Uterus (tissue), 4 donors: ENCODE results near the gene OR2A7. TPM values are rescaled to one million over a fixed set of nuclear protein-coding genes. Genes with fewer than 3 reads are reported as not detected.
"Not testable (repeated sequence)": the region's sequence is repeated elsewhere in the genome, so short reads cannot be mapped to it uniquely, and the experiment has no call there.

Experiments
- DNase-seq, 2 donors: peaks; one replicate each; pipeline ENCODE4 v3.0.0-alpha.2; 2019 to 2020
- H3K27ac ChIP-seq, 2 donors: fragments of 200-600 bp; sonication (generic); 1 replicate in 1 of 2; 2 replicates in 1 of 2; pipeline ENCODE4 v1.5.1; 2016 to 2018
- H3K27me3 ChIP-seq, 2 donors: fragments of 200-600 bp; sonication (generic); one replicate each; pipeline ENCODE4 v1.5.1; 2018 to 2019; ENCODE audit warnings: control low read depth in 1 of 2
- H3K36me3 ChIP-seq, 2 donors: fragments of 200-600 bp; sonication (generic); one replicate each; pipeline ENCODE4 v1.5.1; 2019; ENCODE audit warnings: control low read depth in 1 of 2
- H3K4me1 ChIP-seq, 2 donors: fragments of 200-600 bp; sonication (generic); one replicate each; pipeline ENCODE4 v1.5.1; 2018 to 2019; ENCODE audit warnings: control low read depth in 1 of 2
- H3K4me3 ChIP-seq, 2 donors: fragments of 200-600 bp; sonication (generic); 1 replicate in 1 of 2; 2 replicates in 1 of 2; pipeline ENCODE4 v1.5.1; 2018 to 2019; ENCODE audit warnings: mild to moderate bottlenecking in 1 of 2
- H3K9me3 ChIP-seq, 2 donors: fragments of 200-600 bp; sonication (generic); one replicate each; pipeline ENCODE4 v1.5.1; 2019; ENCODE audit warnings: control low read depth in 1 of 2
- intact Hi-C: fragments of 100-400 bp; cut with DNase I; formaldehyde crosslinking; loops from one replicate; pipeline ENCODE4 v1.15.1; 2023; ENCODE audit warnings: low total_unique reads
- total RNA-seq, 4 donors: library from RNA; depleted of rRNA in 3 of 4; stranded (reverse); fragments of >200 nt in 3 of 4; gene quantifications; one replicate each; pipeline versions ENCODE4 v1.1.0 to v1.2.4, GENCODE V29; 2014 to 2023
- donor health status: DM: yes; HTN: yes; CAD: no.

Gene OR2A7
- 1 to 10 TPM in 3 of 4 donors, not detected in 1; 2.8 to 3.8 (median 3.2) TPM for total RNA-seq

DNA sequence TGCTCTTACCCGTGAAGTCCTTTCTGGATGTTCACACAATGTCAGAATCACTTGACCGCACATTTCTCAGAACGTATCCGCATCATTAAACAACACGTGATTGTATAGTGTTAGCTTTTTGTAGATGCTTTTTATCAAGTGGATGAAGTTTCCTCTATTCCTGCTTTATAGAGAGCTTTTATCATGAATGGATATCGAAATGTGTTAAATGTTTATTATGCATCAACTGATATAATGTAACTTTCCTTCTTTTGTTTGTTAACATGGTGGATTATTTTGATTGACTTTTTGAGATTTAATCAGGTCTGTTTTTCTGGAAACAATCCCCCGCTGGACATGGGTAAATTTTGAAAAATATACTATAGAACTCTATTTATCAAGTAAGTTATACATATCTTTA, at the start of gene OR2A7:
TSS of gene OR2A7 (minus strand) at position 101 of the 400 bp plus-strand sequence. CDS start 5,164 bp downstream, outside the sequence.
- H3K9me3 ChIP-seq, H3K27ac ChIP-seq, H3K27me3 ChIP-seq, DNase-seq, H3K4me3 ChIP-seq, H3K4me1 ChIP-seq, intact Hi-C loops, H3K36me3 ChIP-seq: not testable (repeated sequence)

DNA sequence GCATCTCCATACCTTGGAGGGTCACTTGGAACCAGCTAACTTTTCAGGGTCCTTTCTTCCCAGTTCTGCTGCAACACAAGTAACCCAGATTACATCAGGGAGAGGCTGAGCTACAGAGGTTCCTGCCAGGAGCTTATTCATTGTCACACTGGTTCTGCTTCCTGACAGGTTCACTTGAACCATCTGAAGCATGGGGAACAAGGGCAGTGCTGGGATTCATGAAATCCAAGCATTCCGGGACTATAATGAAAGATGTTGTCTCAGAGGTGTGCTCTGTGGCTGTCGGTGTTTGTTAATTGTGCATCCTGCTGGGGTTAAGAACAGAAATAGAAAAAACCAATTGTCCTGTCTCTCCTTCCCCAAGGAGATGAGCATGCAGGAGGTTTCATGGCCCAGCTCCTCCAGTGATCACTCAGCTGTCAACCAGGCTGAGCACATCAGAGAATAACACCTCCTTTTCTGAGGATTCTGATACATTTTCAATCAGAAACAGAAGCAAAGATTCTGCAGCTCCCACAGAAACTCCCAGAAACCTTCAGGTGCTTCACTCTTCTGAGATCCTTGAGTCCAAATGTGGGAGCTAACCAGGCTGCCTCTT, 47.4 kb upstream of the OR2A7 start, which contains the start of gene OR2A1:
TSS of gene OR2A1 (plus strand) at position 548 of the 598 bp plus-strand sequence. CDS start 5,706 bp downstream, outside the sequence.
- DNase-seq, H3K4me3 ChIP-seq, intact Hi-C loops: not testable (repeated sequence)

GRCh38 chr7:144311218-144311617, 46.6 kb upstream of the OR2A7 start:
- DNase-seq, H3K36me3 ChIP-seq, H3K27ac ChIP-seq, intact Hi-C loops, H3K4me1 ChIP-seq, H3K9me3 ChIP-seq, H3K27me3 ChIP-seq, H3K4me3 ChIP-seq: not testable (repeated sequence)

More for the DNA sequence above, 47.4 kb upstream of the OR2A7 start, which contains the start of gene OR2A1:
- not testable (repeated sequence) for H3K9me3 ChIP-seq, H3K4me1 ChIP-seq, H3K36me3 ChIP-seq, H3K27me3 ChIP-seq, H3K27ac ChIP-seq

- H3K27me3 ChIP-seq, H3K4me3 ChIP-seq, intact Hi-C loops, DNase-seq, H3K27ac ChIP-seq, H3K9me3 ChIP-seq, H3K4me1 ChIP-seq, H3K36me3 ChIP-seq: not testable (repeated sequence)
Measured at GRCh38 chr7:144309702-144310101, 45.1 kb upstream of the OR2A7 start.

- H3K27me3 ChIP-seq, intact Hi-C loops, H3K4me3 ChIP-seq, DNase-seq, H3K4me1 ChIP-seq, H3K36me3 ChIP-seq, H3K9me3 ChIP-seq, H3K27ac ChIP-seq: not testable (repeated sequence)
Measured at GRCh38 chr7:144305156-144305555, 40.6 kb upstream of the OR2A7 start.

DNA sequence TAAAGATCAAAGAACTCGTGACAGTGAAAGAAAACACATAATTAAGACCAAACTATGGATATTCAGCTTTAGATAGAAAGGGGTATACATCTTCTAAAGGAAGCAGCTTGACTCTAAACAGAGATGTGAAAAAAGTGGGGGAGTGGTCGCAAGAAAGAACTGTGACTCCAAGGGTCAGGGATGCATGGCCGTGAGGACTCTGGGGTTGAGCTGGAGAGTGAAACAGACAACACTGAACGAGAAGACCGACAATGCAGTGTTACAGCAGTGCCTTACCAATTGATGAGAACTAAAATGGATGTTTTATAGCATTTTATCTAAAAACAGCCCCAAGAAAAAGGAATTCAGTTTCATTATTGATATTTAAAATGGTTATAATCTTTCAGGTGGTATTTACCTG, 39.0 kb upstream of the OR2A7 start:
- DNase-seq, intact Hi-C loops, H3K4me3 ChIP-seq, H3K9me3 ChIP-seq, H3K27ac ChIP-seq, H3K4me1 ChIP-seq, H3K36me3 ChIP-seq, H3K27me3 ChIP-seq: not testable (repeated sequence)

DNA sequence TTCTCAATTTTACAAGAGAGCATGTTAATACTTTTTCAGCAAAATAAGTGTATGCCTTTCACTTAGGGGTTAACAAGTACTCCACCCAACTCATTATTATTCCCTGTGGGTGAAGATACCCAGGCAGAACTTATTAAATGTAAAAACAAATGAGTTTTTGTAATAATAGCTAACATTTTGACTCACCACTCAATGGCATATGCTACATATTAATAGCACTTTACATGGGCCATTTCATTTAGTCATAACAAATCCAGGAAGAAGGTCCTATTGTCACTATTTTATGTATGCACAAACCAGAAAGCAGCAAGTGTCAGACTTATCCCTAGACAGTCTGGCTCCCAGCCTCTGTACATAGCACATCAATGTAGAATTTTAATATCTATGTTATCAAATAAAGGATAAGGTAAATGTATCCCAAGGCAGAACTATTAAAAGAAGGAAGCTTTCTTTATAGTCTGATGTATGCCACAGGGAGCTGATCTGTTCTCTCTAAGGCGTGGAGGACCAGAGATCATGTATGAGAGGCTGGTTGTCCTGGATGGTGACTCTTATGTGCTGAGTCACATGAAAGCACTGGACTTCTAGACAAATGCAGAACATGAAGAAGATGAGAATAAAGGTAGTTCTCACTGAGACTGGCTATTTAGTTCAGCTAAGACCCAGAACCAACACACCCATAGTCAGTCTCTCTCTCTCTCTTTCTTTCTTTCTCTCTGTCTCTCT, 38.1 kb upstream of the OR2A7 start:
- H3K9me3 ChIP-seq, H3K36me3 ChIP-seq, H3K4me1 ChIP-seq, H3K27ac ChIP-seq, DNase-seq, H3K4me3 ChIP-seq, intact Hi-C loops, H3K27me3 ChIP-seq: not testable (repeated sequence)

DNA sequence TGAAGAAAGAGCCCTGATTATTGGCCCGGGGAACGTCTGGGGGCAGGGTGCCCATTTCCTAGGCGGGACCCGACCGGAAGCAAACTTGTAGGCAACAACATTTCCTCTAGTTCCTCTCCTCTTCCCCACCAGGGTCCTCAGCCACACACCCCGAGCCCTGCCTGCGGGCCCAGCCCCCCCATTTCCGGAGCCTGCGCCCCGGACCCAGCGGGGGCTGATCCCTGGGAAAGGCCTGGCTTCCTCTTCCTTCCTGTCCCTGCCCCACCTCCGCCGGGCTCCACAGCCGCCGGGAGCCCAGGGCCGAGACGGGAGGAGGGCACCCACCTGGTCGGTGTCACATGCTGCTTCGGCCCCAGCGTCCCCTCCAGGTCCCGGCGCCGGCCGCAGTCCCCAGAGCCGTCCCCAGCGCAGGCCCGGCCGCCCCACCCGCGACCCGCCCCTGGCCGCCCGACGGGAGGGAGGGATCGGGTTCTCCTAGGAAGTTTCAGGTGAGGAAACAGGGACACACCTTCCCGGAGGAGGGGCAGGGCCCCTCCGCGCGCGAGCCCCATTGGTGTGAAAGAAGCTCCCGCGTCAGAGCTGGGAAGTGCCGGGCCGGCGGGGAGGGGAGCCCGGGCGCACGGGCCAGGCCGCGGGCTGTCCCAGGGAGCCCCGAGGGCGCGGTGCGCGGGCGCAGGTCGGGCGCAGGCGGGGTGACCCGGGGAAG, 29.4 kb upstream of the OR2A7 start:
- H3K4me3 ChIP-seq, intact Hi-C loops, H3K27me3 ChIP-seq, H3K9me3 ChIP-seq, DNase-seq, H3K36me3 ChIP-seq, H3K27ac ChIP-seq, H3K4me1 ChIP-seq: not testable (repeated sequence)

- H3K4me3 ChIP-seq, intact Hi-C loops, H3K27me3 ChIP-seq, H3K36me3 ChIP-seq, H3K9me3 ChIP-seq, H3K4me1 ChIP-seq, DNase-seq, H3K27ac ChIP-seq: not testable (repeated sequence)
Measured at GRCh38 chr7:144292384-144293161, 28.0 kb upstream of the OR2A7 start.

DNA sequence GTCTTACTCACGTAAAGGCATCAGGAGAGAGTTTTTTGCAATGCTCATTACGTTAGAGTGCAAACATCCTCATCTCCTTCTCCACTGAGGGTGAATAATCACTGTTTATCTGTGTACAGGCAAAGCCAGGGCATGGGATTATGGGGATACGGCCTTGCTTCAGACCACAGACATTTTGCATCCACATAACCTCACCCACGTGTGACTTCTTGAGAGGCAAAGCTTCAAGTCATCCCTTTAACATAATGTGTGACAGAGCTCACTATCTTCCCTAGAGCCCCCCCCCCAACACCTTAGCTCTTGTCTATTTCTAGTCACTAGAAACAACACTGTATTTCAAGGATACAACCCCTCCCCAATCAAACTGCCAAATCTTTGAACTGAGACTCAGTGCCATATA, 27.0 kb upstream of the OR2A7 start:
- H3K27ac ChIP-seq, DNase-seq, H3K9me3 ChIP-seq, H3K4me3 ChIP-seq, H3K27me3 ChIP-seq, intact Hi-C loops, H3K36me3 ChIP-seq, H3K4me1 ChIP-seq: not testable (repeated sequence)

GRCh38 chr7:144287171-144287784, 22.7 kb upstream of the OR2A7 start:
- DNase-seq, intact Hi-C loops, H3K4me1 ChIP-seq, H3K36me3 ChIP-seq, H3K27ac ChIP-seq, H3K9me3 ChIP-seq, H3K27me3 ChIP-seq, H3K4me3 ChIP-seq: not testable (repeated sequence)

GRCh38 chr7:144283716-144284115, 19.1 kb upstream of the OR2A7 start:
- DNase-seq, H3K4me3 ChIP-seq, H3K4me1 ChIP-seq, H3K9me3 ChIP-seq, H3K27me3 ChIP-seq, H3K36me3 ChIP-seq, H3K27ac ChIP-seq, intact Hi-C loops: not testable (repeated sequence)
